SK-N-MC (cell line): ENCODE results near the gene PBX4.
A peak's percentile ranks its signal among the peaks of the same experiment; 100 is the strongest.
"Not testable (repeated sequence)": the region's sequence is repeated elsewhere in the genome, so short reads cannot be mapped to it uniquely, and the experiment has no call there.

ENCODE experiments used
- DNase-seq: peaks from one replicate; pipeline ENCODE4 v3.0.0-alpha.2; 2011; ENCODE audit warnings: low read depth, low spot score
- H3K27ac ChIP-seq: fragments of 200-600 bp; sonication (generic); 2 replicates; pipeline ENCODE4 v1.5.1; 2016; ENCODE audit warnings: mixed run types
- H3K36me3 ChIP-seq: fragments of 200-600 bp; sonication (generic); 2 replicates; pipeline ENCODE4 v1.6.1; 2017; ENCODE audit warnings: antibody characterized with exemption, low read length, mixed read lengths; ENCODE audit not compliant: insufficient read depth
- H3K4me3 ChIP-seq: fragments of 200-600 bp; sonication (generic); 2 replicates; pipeline ENCODE4 v1.5.1; 2016
- H3K9ac ChIP-seq: fragments of 200-600 bp; sonication (generic); 2 replicates; pipeline ENCODE4 v1.8.0; 2017; ENCODE audit warnings: mixed run types, mixed read lengths; ENCODE audit not compliant: insufficient read length
- H3K9me3 ChIP-seq: fragments of 200-600 bp; sonication (generic); 2 replicates; pipeline ENCODE4 v1.6.1; 2017; ENCODE audit warnings: low read depth, mild to moderate bottlenecking, antibody characterized with exemption, low read length, moderate library complexity, mixed read lengths
- EZH2 ChIP-seq: fragments of 200-600 bp; sonication (generic); IDR thresholded peaks from one replicate; pipeline ENCODE4 v1.6.1; 2017; ENCODE audit warnings: antibody characterized with exemption
- FOXP2 ChIP-seq: optimal IDR thresholded peaks from 2 replicates; pipeline ENCODE3; 2011; ENCODE audit warnings: mild to moderate bottlenecking, moderate library complexity; ENCODE audit not compliant: insufficient read depth; ENCODE audit errors: extremely low read length, control extremely low read depth
- POLR2AphosphoS5 ChIP-seq: IDR thresholded peaks from 2 replicates; pipeline ENCODE4 v1.6.1; 2012; ENCODE audit warnings: mild to moderate bottlenecking, low read depth, low read length, borderline replicate concordance

PBX4 gene

GRCh38 chr19:19618219-19619051, at the start of gene PBX4:
PBX4 (minus strand) TSS chr19:19618687; CDS start chr19:19618629, 58 bp downstream.
- Histone ChIP-seq H3K27ac (no peak within 1 kb of the TSS), H3K9ac (peak within 1 kb of the TSS; percentile 85), H3K9me3 (no peaks in the 10 kb centered on the region), H3K4me3 (peak within 1 kb of the TSS; percentile 92), H3K36me3 (no peaks in the 10 kb centered on the region; the same call in 1 of the 2 replicates)
- TF ChIP-seq EZH2, result no peak
- TF ChIP-seq POLR2AphosphoS5, result peak; percentile 51; the same call in 1 of the 2 replicates
- DNase-seq, result peak; percentile 63

- H3K36me3 ChIP-seq, DNase-seq, H3K9me3 ChIP-seq, H3K4me3 ChIP-seq, H3K27ac ChIP-seq, H3K9ac ChIP-seq: not testable (repeated sequence)
Measured at GRCh38 chr19:19665420-19665948, 47.0 kb upstream of the PBX4 start.

GRCh38 chr19:19663256-19664120, 45.0 kb upstream of the PBX4 start, which contains the start of gene ATP13A1:
ATP13A1 (minus strand) TSS chr19:19663676; CDS start chr19:19663666, 10 bp downstream.
- Histone ChIP-seq H3K4me3 (peak within 1 kb of the TSS; percentile 93), H3K9me3 (no peaks in the 10 kb centered on the region), H3K9ac (peak within 1 kb of the TSS; percentile 91), H3K27ac (peak within 1 kb of the TSS; percentile 86), H3K36me3 (peaks cover 13% of the 10 kb centered on the region)
- TF ChIP-seq FOXP2 (no peak), POLR2AphosphoS5 (peak; percentile 78)
- DNase-seq, result peak; percentile 75

GRCh38 chr19:19662871-19663255, 44.4 kb upstream of the PBX4 start:
- 0 out of 2 replicates have a peak, but pooled peaks have one; percentile 3 for TF ChIP-seq POLR2AphosphoS5
- TF ChIP-seq FOXP2, result no peak
- H3K4me3 ChIP-seq, result peak overlapping the region; percentile 93
- H3K9ac ChIP-seq, result peak overlapping the region; percentile 91
- H3K36me3 ChIP-seq, result peaks cover 20% of the 10 kb centered on the region
- no peaks in the 10 kb centered on the region for H3K9me3 ChIP-seq
- no peak for DNase-seq
- peak overlapping the region; percentile 57; the same call in 1 of the 2 replicates for H3K27ac ChIP-seq

- no peak for DNase-seq
- TF ChIP-seq POLR2AphosphoS5 (peak; percentile 6; the same call in 1 of the 2 replicates), FOXP2 (no peak)
- peaks cover 25% of the 10 kb centered on the region for H3K36me3 ChIP-seq
- H3K27ac ChIP-seq, result no peak overlapping the region
- no peaks in the 10 kb centered on the region for H3K9me3 ChIP-seq
- H3K4me3 ChIP-seq, result peak overlapping the region; percentile 93
- H3K9ac ChIP-seq, result peak overlapping the region; percentile 91
Measured at GRCh38 chr19:19662344-19662743, 43.9 kb upstream of the PBX4 start.

- Histone ChIP-seq H3K9me3 (no peaks in the 10 kb centered on the region), H3K9ac (peak overlapping the region; percentile 91), H3K36me3 (peaks cover 30% of the 10 kb centered on the region), H3K27ac (no peak overlapping the region), H3K4me3 (peak overlapping the region; percentile 93)
- TF ChIP-seq POLR2AphosphoS5, result no peak
- TF ChIP-seq FOXP2, result no peak
- TF ChIP-seq EZH2, result no peak
- DNase-seq, result no peak
Measured at GRCh38 chr19:19661675-19662251, 43.3 kb upstream of the PBX4 start.

- no peaks in the 10 kb centered on the region for H3K9me3 ChIP-seq
- no peak for DNase-seq
- no peak overlapping the region for H3K4me3 ChIP-seq
- H3K9ac ChIP-seq, result no peak overlapping the region
- no peak overlapping the region for H3K27ac ChIP-seq
- H3K36me3 ChIP-seq, result peaks cover 36% of the 10 kb centered on the region
- TF ChIP-seq FOXP2 (no peak), POLR2AphosphoS5 (no peak), EZH2 (no peak)
Measured at GRCh38 chr19:19661141-19661674, 42.7 kb upstream of the PBX4 start.
